OCI-LY1 (cell line): ENCODE measurements around the gene THSD7A.

Experiments
- H2AFZ ChIP-seq: fragments of 200-600 bp; sonication (generic), shearing (Covaris generic); 2 replicates; pipeline ENCODE4 v1.6.0; 2014; ENCODE audit warnings: antibody characterized with exemption, mild to moderate bottlenecking, low read length
- H3F3A ChIP-seq: fragments of 200-600 bp; sonication (generic), shearing (Covaris generic); 2 replicates; pipeline ENCODE4 v1.6.0; 2014; ENCODE audit warnings: mild to moderate bottlenecking, antibody characterized with exemption, low read length, moderate library complexity; ENCODE audit not compliant: insufficient read depth
- H3K27ac ChIP-seq: fragments of 200-600 bp; sonication (generic); 2 replicates; pipeline ENCODE4 v1.5.1; 2014; ENCODE audit warnings: low read length, mixed run types, mild to moderate bottlenecking, low read depth; ENCODE audit not compliant: poor library complexity, severe bottlenecking
- H3K27me3 ChIP-seq: fragments of 200-600 bp; sonication (generic); 2 replicates; pipeline ENCODE4 v1.6.0; 2014; ENCODE audit warnings: antibody characterized with exemption, mild to moderate bottlenecking, low read length, moderate library complexity; ENCODE audit not compliant: insufficient read depth
- H3K36me3 ChIP-seq: fragments of 200-600 bp; sonication (generic); 2 replicates; pipeline ENCODE4 v1.6.1; 2014; ENCODE audit warnings: mild to moderate bottlenecking, antibody characterized with exemption, low read length, moderate library complexity, mixed read lengths; ENCODE audit not compliant: insufficient read depth
- H3K4me1 ChIP-seq: fragments of 200-600 bp; sonication (generic); 2 replicates; pipeline ENCODE4 v1.5.1; 2014; ENCODE audit warnings: mild to moderate bottlenecking, low read length, moderate library complexity; ENCODE audit not compliant: insufficient read depth, severe bottlenecking
- H3K4me2 ChIP-seq: fragments of 200-600 bp; sonication (generic), shearing (Covaris generic); 2 replicates; pipeline ENCODE4 v1.6.1; 2014; ENCODE audit warnings: low read length
- H3K4me3 ChIP-seq: fragments of 200-600 bp; sonication (generic); 2 replicates; pipeline ENCODE4 v1.5.1; 2014; ENCODE audit warnings: low read length, low read depth, mild to moderate bottlenecking, mixed read lengths; ENCODE audit not compliant: poor library complexity, severe bottlenecking
- H3K79me2 ChIP-seq: fragments of 200-600 bp; shearing (Covaris generic); 2 replicates; pipeline ENCODE4 v1.6.1; 2016; ENCODE audit warnings: mixed run types, low read length, mixed read lengths; ENCODE audit not compliant: insufficient read depth
- H3K9ac ChIP-seq: fragments of 200-600 bp; sonication (generic), shearing (Covaris generic); 2 replicates; pipeline ENCODE4 v1.6.1; 2014; ENCODE audit warnings: mild to moderate bottlenecking, low read length, mixed read lengths
- H3K9me2 ChIP-seq: fragments of 200-600 bp; sonication (generic), shearing (Covaris generic); 2 replicates; pipeline ENCODE4 v1.6.1; 2014; ENCODE audit warnings: low read depth, mild to moderate bottlenecking, low read length, mixed read lengths
- H3K9me3 ChIP-seq: fragments of 200-600 bp; shearing (Covaris generic); 2 replicates; pipeline ENCODE4 v1.6.1; 2014; ENCODE audit warnings: low read length, mixed read lengths
- H4K20me1 ChIP-seq: fragments of 200-600 bp; sonication (generic), shearing (Covaris generic); 2 replicates; pipeline ENCODE4 v1.6.0; 2016; ENCODE audit warnings: mild to moderate bottlenecking, low read length; ENCODE audit not compliant: insufficient read depth
- CTCF ChIP-seq: fragments of 200-600 bp; sonication (generic), shearing (Covaris generic); IDR thresholded peaks from 2 replicates; pipeline ENCODE4 v1.5.1; 2017; ENCODE audit warnings: mild to moderate bottlenecking, antibody characterized with exemption, low read length, moderate library complexity, mixed read lengths
- EZH2 ChIP-seq: fragments of 200-600 bp; sonication (generic), shearing (Covaris generic); IDR thresholded peaks from 2 replicates; pipeline ENCODE4 v1.8.0; 2017; ENCODE audit warnings: borderline replicate concordance, mixed run types, mild to moderate bottlenecking, antibody characterized with exemption, low read length, moderate library complexity, mixed read lengths

The THSD7A gene

GRCh38 chr7:11473807-11474424 lies 358.1 kb downstream of the THSD7A start:
- H3K36me3 ChIP-seq, result no peaks in the 10 kb centered on the region
- no peaks in the 10 kb centered on the region for H3F3A ChIP-seq
- no peak overlapping the region for H3K27ac ChIP-seq
- no peak overlapping the region for H3K4me2 ChIP-seq
- no peak overlapping the region for H3K9ac ChIP-seq
- H4K20me1 ChIP-seq, result no peaks in the 10 kb centered on the region
- H3K9me3 ChIP-seq, result no peaks in the 10 kb centered on the region
- no peaks in the 10 kb centered on the region for H3K9me2 ChIP-seq
- no peaks in the 10 kb centered on the region for H3K79me2 ChIP-seq
- no peak overlapping the region for H2AFZ ChIP-seq
- H3K4me1 ChIP-seq, result peaks cover 15% of the 10 kb centered on the region
- no peak for TF ChIP-seq CTCF
- TF ChIP-seq EZH2, result no peak
- no peaks in the 10 kb centered on the region for H3K27me3 ChIP-seq
- no peak overlapping the region for H3K4me3 ChIP-seq

GRCh38 chr7:11473220-11473619 lies 358.8 kb downstream of the THSD7A start:
- Histone ChIP-seq H3K27me3 (no peaks in the 10 kb centered on the region), H3K9ac (no peak overlapping the region), H3K36me3 (no peaks in the 10 kb centered on the region), H3K4me3 (no peak overlapping the region), H3K4me1 (peaks cover 15% of the 10 kb centered on the region), H4K20me1 (no peaks in the 10 kb centered on the region), H3K27ac (no peak overlapping the region), H3F3A (no peaks in the 10 kb centered on the region), H3K4me2 (no peak overlapping the region), H3K9me2 (no peaks in the 10 kb centered on the region), H3K79me2 (no peaks in the 10 kb centered on the region), H3K9me3 (no peaks in the 10 kb centered on the region), H2AFZ (no peak overlapping the region)
- TF ChIP-seq CTCF (no peak), EZH2 (no peak)

GRCh38 chr7:11472646-11473045 lies 359.4 kb downstream of the THSD7A start:
- no peaks in the 10 kb centered on the region for H3K27me3 ChIP-seq
- H3K36me3 ChIP-seq, result no peaks in the 10 kb centered on the region
- peaks cover 15% of the 10 kb centered on the region for H3K4me1 ChIP-seq
- no peak overlapping the region for H3K27ac ChIP-seq
- TF ChIP-seq EZH2 (no peak), CTCF (no peak)
- no peaks in the 10 kb centered on the region for H3K9me2 ChIP-seq
- H3K4me3 ChIP-seq, result no peak overlapping the region
- H3K4me2 ChIP-seq, result no peak overlapping the region
- no peaks in the 10 kb centered on the region for H3K79me2 ChIP-seq
- H3K9ac ChIP-seq, result no peak overlapping the region
- no peaks in the 10 kb centered on the region for H3K9me3 ChIP-seq
- no peaks in the 10 kb centered on the region for H4K20me1 ChIP-seq
- H3F3A ChIP-seq, result no peaks in the 10 kb centered on the region
- H2AFZ ChIP-seq, result no peak overlapping the region
